NCI-H1048 (cell line): ENCODE results near the gene EXOC3.
"Not testable (repeated sequence)": the region's sequence is repeated elsewhere in the genome, so short reads cannot be mapped to it uniquely, and the experiment has no call there.

ENCODE experiments used
- DNase-seq: peaks from one replicate; lab custom pipeline; 2025; lab: John Stamatoyannopoulos, UW

The EXOC3 gene

DNA sequence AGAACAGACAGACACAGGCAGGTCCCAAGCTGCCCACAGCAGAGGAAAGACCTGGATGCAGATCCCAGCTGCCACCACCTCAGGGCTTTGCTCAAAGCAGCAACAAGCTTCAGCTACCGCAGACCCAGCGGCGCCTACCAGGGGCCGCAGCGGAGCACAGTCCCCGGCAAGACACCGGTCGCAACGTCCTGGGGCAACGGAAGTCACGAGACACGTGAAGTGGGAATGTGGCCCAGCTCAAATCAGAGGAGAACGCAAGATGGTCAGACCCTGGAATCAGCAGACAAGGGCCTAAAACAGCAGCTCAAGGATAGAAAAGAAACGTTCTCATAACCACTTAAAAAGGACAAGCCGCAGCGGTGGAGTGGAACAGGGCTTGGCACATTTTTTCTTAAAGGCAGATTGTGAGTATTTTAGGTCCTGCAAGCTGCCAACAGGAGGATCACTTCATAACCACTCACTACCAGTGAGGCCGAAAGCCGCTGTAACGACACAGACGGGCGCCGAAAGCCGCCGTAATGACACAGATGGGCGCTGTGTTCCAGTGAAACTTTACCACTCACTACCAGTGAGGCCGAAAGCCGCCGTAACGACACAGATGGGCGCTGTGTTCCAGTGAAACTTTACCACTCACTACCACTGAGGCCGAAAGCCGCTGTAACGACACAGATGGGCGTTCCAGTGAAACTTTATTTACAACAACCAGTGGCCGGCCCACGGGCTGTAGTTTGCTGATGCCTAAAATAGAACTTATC, 59.5 kb downstream of the EXOC3 start:
- no peak for DNase-seq

DNA sequence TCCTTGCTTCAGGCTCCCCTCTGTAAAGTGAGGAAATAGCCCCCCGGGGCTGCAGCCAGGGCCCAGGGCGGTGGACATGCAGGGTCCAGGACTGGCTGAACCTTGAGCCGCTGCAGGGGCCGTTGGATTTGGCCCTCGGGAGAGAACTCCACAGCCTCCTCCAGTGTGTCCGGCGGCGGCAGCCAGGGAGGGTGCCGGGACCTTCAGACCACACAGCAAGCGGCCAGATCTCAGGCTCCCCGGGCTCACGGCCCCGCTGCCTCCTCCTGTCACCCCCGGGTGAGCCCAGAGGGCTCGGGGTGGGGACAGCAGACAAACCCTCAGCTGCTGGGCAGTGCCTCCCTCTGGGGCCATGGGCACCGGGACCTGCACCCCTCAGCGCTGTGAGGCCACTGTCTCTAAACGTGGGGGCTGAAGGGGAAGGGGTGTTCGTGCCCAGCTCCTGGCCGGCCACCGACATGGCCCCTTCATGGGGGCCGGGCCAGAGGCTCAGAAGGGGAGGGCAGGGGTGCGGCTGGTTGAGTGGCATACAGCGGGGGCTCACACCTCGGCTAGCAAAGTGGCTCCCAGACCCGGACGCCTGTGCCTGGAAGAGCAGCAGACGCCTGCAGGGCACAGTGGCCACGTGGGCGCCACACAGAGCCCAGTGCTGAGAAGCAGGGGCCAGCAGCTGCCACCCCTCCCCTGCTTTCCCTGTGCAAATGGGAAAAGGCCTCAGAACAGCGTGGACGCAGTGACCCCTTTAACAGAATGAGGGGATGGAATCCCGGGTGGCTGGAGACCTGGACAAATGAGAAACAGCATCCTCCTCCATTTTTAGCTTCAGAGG, 61.6 kb downstream of the EXOC3 start:
- DNase-seq = no peak

DNA sequence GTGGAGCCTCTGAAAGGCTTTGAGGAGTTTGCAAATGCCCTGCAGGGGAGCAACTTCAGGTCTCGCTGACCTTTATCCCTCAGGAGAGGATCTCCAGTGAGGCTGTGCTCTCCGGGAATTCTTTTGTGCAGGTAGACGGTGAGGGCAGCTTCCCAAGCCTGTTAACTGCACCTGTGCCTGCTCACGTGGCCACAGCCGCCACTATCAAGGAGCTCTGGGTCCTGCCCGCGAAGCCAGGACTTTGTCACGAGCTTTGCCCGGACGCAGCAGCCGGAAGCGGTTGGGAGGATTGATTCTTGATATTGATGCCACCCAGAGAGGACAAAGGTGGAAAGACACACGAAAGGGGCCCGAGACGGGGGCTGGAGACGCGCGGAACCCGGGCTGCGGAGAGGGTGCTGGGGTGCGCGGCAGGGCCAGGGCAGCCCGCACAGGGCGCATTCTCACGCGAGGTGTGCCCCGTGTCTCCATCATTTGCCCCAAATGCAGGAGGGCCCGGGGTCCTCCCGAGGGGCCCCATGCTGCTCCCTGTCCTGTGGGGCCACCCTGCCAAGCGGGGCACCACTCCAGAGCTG, 63.1 kb downstream of the EXOC3 start:
- no peak for DNase-seq

DNA sequence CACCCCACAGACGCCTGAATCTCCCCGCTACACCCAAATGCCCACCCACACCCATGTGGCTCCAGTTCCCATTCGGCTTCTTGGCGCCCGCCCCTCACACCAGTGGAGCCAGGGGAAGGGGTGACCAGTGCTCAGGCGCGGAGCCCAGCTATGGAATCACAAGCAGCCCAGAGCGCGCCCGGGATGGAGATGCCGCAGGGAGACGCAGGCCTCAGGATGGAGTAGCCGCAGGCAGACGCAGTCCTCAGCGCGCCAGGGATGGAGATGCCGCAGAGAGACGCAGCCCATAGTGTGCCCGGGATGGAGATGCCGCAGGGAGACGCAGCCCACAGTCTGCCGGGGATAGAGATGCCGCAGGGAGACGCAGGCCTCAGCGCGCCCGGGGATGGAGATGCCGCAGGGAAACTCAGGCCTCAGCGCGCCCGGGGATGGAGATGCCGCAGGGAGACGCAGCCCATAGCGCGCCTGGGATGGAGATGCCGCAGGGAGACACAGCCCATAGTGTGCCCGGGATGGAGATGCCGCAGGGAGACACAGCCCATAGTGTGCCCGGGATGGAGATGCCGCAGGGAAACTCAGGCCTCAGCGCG, 65.1 kb downstream of the EXOC3 start:
- DNase-seq = not testable (repeated sequence)

DNA sequence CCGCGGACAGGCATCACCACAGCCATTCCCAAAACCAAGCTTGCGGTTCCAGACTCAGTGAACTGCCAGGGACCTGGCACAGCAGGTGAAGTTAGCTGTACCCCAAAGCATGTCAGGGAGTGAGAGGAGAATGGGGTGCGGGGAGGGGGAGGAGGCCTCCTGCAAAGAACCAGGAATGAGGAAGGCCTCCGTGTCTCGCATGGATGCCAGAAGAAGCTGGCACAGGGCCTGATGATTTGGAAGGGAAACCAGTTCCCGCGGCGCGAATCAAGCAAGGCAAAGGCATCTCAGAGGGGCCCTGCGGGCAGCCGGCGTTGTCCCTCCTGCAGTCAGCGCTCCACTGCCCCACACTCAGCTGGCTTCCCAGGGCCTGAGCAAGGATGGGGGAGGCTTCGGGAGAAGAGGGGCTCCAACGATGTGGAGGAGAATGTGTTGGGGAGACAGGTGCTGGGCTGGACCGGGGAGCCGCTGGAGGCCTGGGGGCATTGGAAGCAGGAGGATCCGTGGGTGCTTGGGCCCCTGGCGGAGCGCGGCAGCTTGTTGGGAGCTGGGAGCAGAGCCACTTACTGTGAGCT, 66.7 kb downstream of the EXOC3 start:
- no peak for DNase-seq

DNA sequence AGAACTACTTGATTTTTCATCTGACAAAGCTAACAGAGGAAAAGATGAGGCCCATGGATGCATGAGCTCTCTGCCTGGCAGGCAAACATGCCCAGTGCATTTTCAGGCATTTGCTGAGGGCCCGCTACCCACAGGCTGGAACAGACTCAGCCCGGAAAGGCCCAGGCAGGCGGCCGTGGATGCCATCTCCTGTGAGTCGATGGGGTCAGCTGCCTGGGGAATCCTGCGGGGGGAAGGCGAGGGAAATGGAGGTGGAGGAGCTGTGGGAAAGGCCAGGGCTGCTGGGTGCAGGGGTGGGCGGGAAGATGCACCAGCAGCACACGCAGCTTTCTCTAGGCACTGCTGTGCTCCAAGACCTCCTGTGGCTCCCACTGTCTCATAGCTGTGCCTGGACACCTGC, 67.5 kb downstream of the EXOC3 start:
- DNase-seq = no peak

DNA sequence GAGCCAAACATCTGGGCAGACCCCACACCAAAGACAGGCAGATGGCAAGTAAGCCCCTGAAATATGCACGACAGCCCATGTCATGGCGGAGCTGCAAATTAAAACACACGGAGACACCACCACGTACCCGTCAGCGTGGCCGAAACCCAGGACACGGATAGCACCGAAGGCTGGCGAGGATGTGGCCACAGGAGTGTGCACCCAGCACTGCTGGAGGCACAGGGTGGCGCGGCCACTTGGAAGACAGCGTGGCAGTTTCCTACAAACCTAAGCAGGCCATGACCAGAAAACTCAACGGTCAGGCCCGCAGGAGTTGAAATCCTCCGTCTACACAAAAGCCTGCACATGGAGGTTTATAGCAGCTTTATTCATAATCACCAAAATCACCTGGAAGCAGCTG, 68.5 kb downstream of the EXOC3 start:
- no peak for DNase-seq

DNA sequence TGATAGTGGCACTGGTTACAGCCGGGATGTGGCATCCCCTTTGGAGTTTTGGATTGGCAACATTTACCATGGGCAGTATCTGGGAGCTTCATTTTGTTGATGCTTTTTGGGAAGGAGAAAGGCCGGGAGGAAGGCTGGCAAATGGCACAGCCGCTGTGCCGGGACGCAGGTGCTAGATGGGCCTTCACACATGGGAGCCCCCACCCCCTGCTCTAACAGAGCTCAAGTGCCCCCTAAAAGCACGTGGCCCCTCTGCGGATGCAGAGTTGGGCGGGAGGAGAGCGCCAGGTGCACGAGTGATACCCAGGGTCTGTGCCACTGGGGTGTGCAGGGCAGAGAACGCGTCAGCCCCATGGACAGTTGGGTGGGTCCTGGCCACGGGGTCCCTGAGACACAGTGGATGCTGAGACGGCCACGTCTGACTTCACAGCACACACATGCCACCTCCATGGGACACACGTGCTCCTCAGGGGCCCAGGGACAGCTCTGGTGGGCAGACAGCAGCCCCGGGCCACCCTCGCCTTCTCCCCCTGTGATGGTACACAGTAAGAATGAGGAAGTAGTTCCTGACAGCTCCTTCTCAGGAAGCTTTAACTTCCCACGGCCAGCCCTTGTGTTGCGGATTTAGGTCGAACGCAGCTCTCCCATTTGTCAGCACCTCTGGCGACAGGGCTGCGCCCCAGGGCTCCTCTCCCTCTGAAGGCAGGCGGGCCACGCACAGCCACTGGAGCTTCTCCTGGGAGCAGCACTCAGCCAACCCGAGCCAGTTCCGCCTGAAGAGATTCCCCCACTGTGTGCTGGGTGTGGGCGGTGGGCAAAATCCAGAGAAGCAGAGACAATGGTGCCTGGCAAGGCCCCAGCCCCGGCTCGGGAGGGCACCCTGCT, 70.5 kb downstream of the EXOC3 start:
- no peak for DNase-seq

DNA sequence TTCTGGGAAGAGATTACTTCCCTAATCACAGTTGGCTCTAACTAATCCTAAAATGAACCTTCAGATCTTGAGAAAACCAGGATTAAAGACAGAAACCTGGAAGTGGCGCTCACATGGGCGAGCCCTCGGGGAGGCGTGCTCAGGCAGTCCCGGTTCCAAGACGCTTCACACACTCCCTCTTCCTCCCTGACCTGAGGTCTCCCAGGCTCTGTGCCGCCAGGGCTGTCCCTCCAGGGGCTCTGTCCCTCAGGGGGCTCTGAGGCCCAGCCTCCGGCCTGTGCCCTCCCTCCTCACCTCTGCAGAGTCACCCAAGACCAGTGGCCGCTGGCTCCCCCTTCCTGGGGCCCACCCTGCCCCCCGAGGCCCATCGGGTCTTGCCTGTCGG, 71.1 kb downstream of the EXOC3 start:
- DNase-seq = no peak

DNA sequence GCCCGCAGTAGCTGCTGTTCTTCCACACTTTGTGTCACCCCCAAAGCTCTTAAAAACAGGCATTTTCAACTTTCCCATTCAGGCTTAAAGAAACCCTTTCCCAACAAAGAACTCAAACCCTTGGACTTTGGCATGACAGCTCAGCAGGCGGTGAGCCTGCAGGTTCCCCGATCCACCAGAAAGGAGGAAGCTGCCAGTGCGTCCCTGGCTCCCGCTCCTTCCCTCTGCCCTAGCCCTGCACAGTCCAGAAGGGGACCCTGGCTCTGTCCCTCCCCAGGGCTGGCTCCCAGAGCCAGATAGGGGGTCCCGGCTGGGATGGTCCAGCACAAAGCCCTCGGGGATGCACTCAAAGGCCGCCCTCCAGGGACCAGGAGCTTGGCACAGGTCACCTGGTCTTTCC, 71.7 kb downstream of the EXOC3 start:
- DNase-seq = no peak

DNA sequence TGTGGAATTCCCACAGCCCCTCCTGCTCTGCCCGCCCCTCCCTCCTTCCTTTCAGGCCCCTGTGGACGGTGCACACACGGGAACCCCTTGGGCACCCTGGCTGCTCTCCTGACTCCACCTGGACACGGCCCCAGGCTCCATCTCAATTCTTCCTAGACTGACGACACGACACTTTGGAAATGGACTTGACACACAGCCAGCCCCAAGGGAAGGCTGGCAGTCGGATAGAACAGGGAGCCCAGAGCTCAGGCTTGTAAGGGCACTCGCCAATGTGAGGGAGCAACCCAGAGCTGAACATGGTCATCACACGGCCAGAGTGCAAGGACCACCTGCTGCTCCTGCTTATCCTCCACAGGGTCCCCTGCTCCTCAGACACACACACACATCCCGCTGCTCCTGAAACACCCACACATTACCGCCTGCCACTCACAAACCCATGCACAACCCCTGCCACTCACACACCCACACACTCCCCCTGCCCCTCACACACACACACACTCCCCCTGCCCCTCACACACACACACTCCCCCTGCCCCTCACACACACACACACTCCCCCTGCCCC, 72.4 kb downstream of the EXOC3 start:
- DNase-seq = no peak

DNA sequence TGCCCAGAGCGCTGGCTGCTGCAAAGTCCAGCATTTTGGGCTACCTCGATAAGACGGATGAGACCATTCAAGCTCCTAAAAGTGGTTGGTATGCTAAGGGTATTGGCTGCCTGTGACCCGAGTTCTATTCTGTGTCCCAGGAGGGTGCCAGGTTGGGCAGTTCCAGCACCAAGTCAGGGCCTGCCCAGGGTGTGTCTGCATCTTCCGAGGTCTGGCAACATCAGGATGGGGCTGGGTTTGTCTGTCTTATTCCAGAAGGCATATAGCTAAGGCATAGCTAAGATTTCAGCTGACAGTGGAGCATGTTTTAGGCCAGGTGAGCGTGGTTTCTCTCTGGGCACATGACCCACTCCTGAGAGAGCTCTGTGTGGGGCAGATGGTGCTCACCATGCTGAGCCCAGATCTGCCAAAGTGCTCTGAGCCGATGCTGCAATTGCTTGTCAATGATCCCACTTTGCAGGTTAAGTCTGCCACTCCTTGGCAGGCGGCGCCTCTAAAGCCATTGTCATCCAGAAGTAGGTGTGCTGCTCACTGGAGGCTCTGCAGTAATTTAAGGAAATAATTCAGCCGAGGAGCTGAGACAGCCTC, 73.5 kb downstream of the EXOC3 start:
- no peak for DNase-seq
